LNCaP clone FGC (cell line): ENCODE measurements around the gene SAE1.
"Not testable (repeated sequence)": the region's sequence is repeated elsewhere in the genome, so short reads cannot be mapped to it uniquely, and the experiment has no call there.

ENCODE experiments used
- DNase-seq: peaks from one replicate; pipeline ENCODE4 v3.0.0-alpha.2; 2011; ENCODE audit warnings: low read depth
- H3K4me3 ChIP-seq: 2 replicates; pipeline ENCODE4 v1.5.1; 2011; ENCODE audit warnings: mild to moderate bottlenecking, low read depth, low read length, control low read depth
- CTCF ChIP-seq: IDR thresholded peaks from 2 replicates; pipeline ENCODE4 v1.5.1; 2012; ENCODE audit warnings: mild to moderate bottlenecking; ENCODE audit not compliant: control insufficient read depth, insufficient read depth; ENCODE audit errors: extremely low read depth

Gene SAE1

GRCh38 chr19:47132194-47132852, 1.7 kb downstream of the SAE1 start:
- no peak for DNase-seq
- H3K4me3 ChIP-seq = peak overlapping the region; percentile 83
- no peak for TF ChIP-seq CTCF

GRCh38 chr19:47133021-47133471, 2.4 kb downstream of the SAE1 start:
- DNase-seq = no peak
- no peak for TF ChIP-seq CTCF
- no peak overlapping the region for H3K4me3 ChIP-seq

- H3K4me3 ChIP-seq = no peak overlapping the region
- no peak for TF ChIP-seq CTCF
- no peak for DNase-seq
Measured at GRCh38 chr19:47134545-47134944, 3.9 kb downstream of the SAE1 start.

GRCh38 chr19:47135156-47135555, 4.5 kb downstream of the SAE1 start:
- DNase-seq = no peak
- no peak for TF ChIP-seq CTCF

GRCh38 chr19:47141252-47141651, 10.6 kb downstream of the SAE1 start:
- not testable (repeated sequence) for DNase-seq

More at GRCh38 chr19:47135156-47135555, 4.5 kb downstream of the SAE1 start:
- H3K4me3 ChIP-seq = no peak overlapping the region

GRCh38 chr19:47141695-47142094, 11.1 kb downstream of the SAE1 start:
- no peak overlapping the region for H3K4me3 ChIP-seq
- TF ChIP-seq CTCF = no peak
- DNase-seq = no peak

More at GRCh38 chr19:47141252-47141651, 10.6 kb downstream of the SAE1 start:
- H3K4me3 ChIP-seq = not testable (repeated sequence)

- TF ChIP-seq CTCF = no peak
- DNase-seq = no peak
- no peak overlapping the region for H3K4me3 ChIP-seq
Measured at GRCh38 chr19:47142779-47143178, 12.1 kb downstream of the SAE1 start.
